GM12878 (cell line): Measurements from ENCODE around the gene SMIM10. TPM values are rescaled to one million over a fixed set of nuclear protein-coding genes. Genes with fewer than 3 reads are reported as not detected.
A peak's percentile ranks its signal among the peaks of the same experiment; 100 is the strongest.
"Not testable (repeated sequence)": the region's sequence is repeated elsewhere in the genome, so short reads cannot be mapped to it uniquely, and the experiment has no call there.

Experiments
- ATAC-seq: fragments of 200-7000 bp; cut with Tn5 transposase; 3 replicates; pipeline ENCODE4 v1.9.1; 2020; ENCODE audit warnings: mild to moderate bottlenecking, moderate library complexity
- Bru-seq: library from RNA; stranded (reverse); fragments of 400-500 nt; gene quantifications from one replicate; lab custom pipeline; 2021; lab: Mats Ljungman, UMichigan
- BruChase-seq, 2 experiments: library from RNA; stranded (reverse); fragments of 400-500 nt; gene quantifications; one replicate each; lab custom pipeline; 2021; lab: Mats Ljungman, UMichigan
- BruUV-seq: library from RNA; stranded (reverse); fragments of 400-500 nt; replicated peaks from 2 replicates; lab custom pipeline; 2021; lab: Mats Ljungman, UMichigan
- CTCF ChIA-PET: fragments of 300-600 bp; sonication (Branson Sonifier 250); formaldehyde crosslinking; extraction: SDS; loops from one replicate; lab custom pipeline; 2021; ENCODE audit warnings: inconsistent platforms; lab: Yijun Ruan, JAX
- POLR2A ChIA-PET: fragments of 350-600 bp; formaldehyde crosslinking; extraction: SDS; loops from one replicate; lab custom pipeline; 2021; ENCODE audit warnings: inconsistent platforms; lab: Charles Lee
- RAD21 ChIA-PET: fragments of 300-600 bp; sonication (Branson Sonifier 250); formaldehyde crosslinking; loops from one replicate; lab custom pipeline; 2023; ENCODE audit warnings: antibody characterized with exemption; ENCODE audit not compliant: unreplicated experiment; lab: Charles Lee
- SMC1A ChIA-PET: fragments of 300-600 bp; sonication (Branson Sonifier 250); formaldehyde crosslinking; loops from one replicate; lab custom pipeline; 2023; ENCODE audit not compliant: unreplicated experiment, uncharacterized antibody; lab: Charles Lee
- DNase-seq: peaks from one replicate; pipeline ENCODE4 v3.0.0-alpha.2; 2011; ENCODE audit warnings: low read depth, low spot score
- FAIRE-seq: peaks from 3 replicates; lab custom pipeline; 2011; peaks lifted over from hg19 to GRCh38; lab: Jason Lieb, UNC
- H2AFZ ChIP-seq: 2 replicates; pipeline ENCODE4 v1.6.0; 2011; ENCODE audit warnings: low read depth, low read length, control low read depth; ENCODE audit not compliant: control insufficient read depth
- H3K27ac ChIP-seq: 2 replicates; pipeline ENCODE4 v1.5.1; 2011; ENCODE audit warnings: control low read depth; ENCODE audit not compliant: control insufficient read depth, insufficient read depth
- H3K27me3 ChIP-seq, 2 experiments: replicated peaks in 1 of 2; 2 replicates each; pipeline versions ENCODE4 v1.6.0 to v1.6.1; 2011; ENCODE audit warnings: low read length in 1 of 2; ENCODE audit not compliant: control insufficient read depth in 2 of 2, insufficient read depth in 2 of 2
- H3K36me3 ChIP-seq, 2 experiments: 2 replicates each; pipeline ENCODE4 v1.5.1; 2011; ENCODE audit warnings: low read length in 1 of 2; ENCODE audit not compliant: control insufficient read depth in 2 of 2, insufficient read depth in 2 of 2
- H3K4me1 ChIP-seq: 2 replicates; pipeline ENCODE4 v1.6.1; 2011; ENCODE audit warnings: mild to moderate bottlenecking, low read length, moderate library complexity, mixed read lengths; ENCODE audit not compliant: control insufficient read depth, insufficient read depth
- H3K4me2 ChIP-seq: 2 replicates; pipeline ENCODE4 v1.6.0; 2011; ENCODE audit warnings: control low read depth; ENCODE audit not compliant: control insufficient read depth, insufficient read depth
- H3K4me3 ChIP-seq: fragments of 200-600 bp; sonication (generic); 2 replicates; pipeline ENCODE4 v1.5.1; 2016
- H3K79me2 ChIP-seq: 2 replicates; pipeline ENCODE4 v1.6.0; 2011; ENCODE audit warnings: low read length; ENCODE audit not compliant: control insufficient read depth, insufficient read depth
- H3K9ac ChIP-seq: 2 replicates; pipeline ENCODE4 v1.8.0; 2011; ENCODE audit warnings: low read length, control low read depth, mixed read lengths; ENCODE audit not compliant: control insufficient read depth, insufficient read depth
- H3K9me3 ChIP-seq: replicated peaks from 3 replicates; pipeline ENCODE4 v1.5.1; 2011; ENCODE audit warnings: mild to moderate bottlenecking, low read length; ENCODE audit not compliant: control insufficient read depth, insufficient read depth
- H4K20me1 ChIP-seq: 2 replicates; pipeline ENCODE4 v1.6.0; 2011; ENCODE audit not compliant: control insufficient read depth, insufficient read depth
- FOXM1 ChIP-seq: IDR thresholded peaks from 2 replicates; pipeline ENCODE4 v1.6.1; 2012; ENCODE audit warnings: low read depth, mild to moderate bottlenecking, inconsistent platforms, low read length, moderate library complexity
- SRF ChIP-seq, 2 experiments: IDR thresholded peaks; 2 replicates each; pipeline ENCODE4 v1.6.1; 2011; ENCODE audit warnings: low read depth in 2 of 2, low read length in 2 of 2, mild to moderate bottlenecking in 1 of 2, moderate library complexity in 1 of 2
- WGBS: methylation state at CpG from one replicate; pipeline ENCODE4 v1.1.6; 2016; ENCODE audit warnings: low lambda C conversion rate; ENCODE audit not compliant: insufficient replicate concordance, insufficient coverage; ENCODE audit errors: missing lambda C conversion rate; 5-methylcytosine and 5-hydroxymethylcytosine counted together
- in situ Hi-C: fragments of 300-500 bp; cut with MboI; formaldehyde crosslinking; loops from 9 replicates; pipeline ENCODE4 v1.14.3; 2018; ENCODE audit warnings: mixed read lengths
- intact Hi-C: fragments of 100-400 bp; cut with micrococcal nuclease; formaldehyde crosslinking; loops from one replicate; pipeline ENCODE4 v1.14.2; 2022; ENCODE audit not compliant: unreplicated experiment
- long read RNA-seq, 2 experiments: library from polyadenylated mRNA; unstranded; transcript quantifications; one replicate each; pipeline ENCODE4 v2.0.0, GENCODE V29; 2019 to 2020
- polyA minus RNA-seq, 3 experiments: library from RNA; depleted of rRNA, polyadenylated mRNA; stranded (reverse); fragments of >200 nt; gene quantifications; 2 replicates each; pipeline ENCODE4 v1.2.3, GENCODE V29; 2011
- polyA plus RNA-seq, 11 experiments: library from polyadenylated mRNA; depleted of rRNA in 4 of 11; unstranded in 6 of 11; stranded (reverse) in 5 of 11; fragments of >200 nt; fragmentation: Nextera tagmentation in 4 of 11; fragmentation: Illumina TruSeq in 1 of 11; extraction: Ambion mirVana in 4 of 11; extraction: Trizol in 1 of 11; gene quantifications; 1 replicate in 1 of 11; 2 replicates in 10 of 11; pipeline versions ENCODE4 v1.2.1 to v1.2.3, GENCODE V29; 2011 to 2016; ENCODE audit warnings: inconsistent platforms in 2 of 11, missing spikeins in 2 of 11, low read depth in 1 of 11
- total RNA-seq, 4 experiments: library from RNA; depleted of rRNA in 3 of 4; stranded (reverse); fragments of >200 nt in 3 of 4; fragmentation: Illumina TruSeq in 1 of 4; extraction: Trizol in 1 of 4; gene quantifications; 2 replicates each; pipeline versions ENCODE4 v1.2.1 to v1.2.3, GENCODE V29; 2013 to 2021

SMIM10 gene
- total RNA-seq (2013; cell fraction: nucleolus; rRNA removed) = not detected in 2 replicates
- total RNA-seq (2014; rRNA removed) (0.06 and 0.27 TPM in 2 replicates), total RNA-seq (2014; rRNA removed; fragmentation: Illumina TruSeq; extraction: Trizol) (0.13 and 0.14 TPM in 2 replicates), total RNA-seq (2021) (0.13 TPM in 1 of 2 replicates, not detected in the other), polyA plus RNA-seq (2011; rRNA removed) (not detected in 2 replicates), polyA plus RNA-seq (2014; fragmentation: Illumina TruSeq; extraction: Trizol) (0.16 and 0.27 TPM in 2 replicates), polyA plus RNA-seq (2014; fragmentation: Nextera tagmentation; extraction: Ambion mirVana) (under 1 TPM in 1 of 2 experiments, not detected in 1; 0.04 TPM), polyA plus RNA-seq (2014; rRNA removed) (0.20 TPM in 1 of 2 replicates, not detected in the other), polyA plus RNA-seq (2016; fragmentation: Nextera tagmentation; extraction: Ambion mirVana) (not detected), polyA minus RNA-seq (2011; rRNA and poly(A)+ RNA removed) (not detected in 2 replicates), Bru-seq, nascent RNA (percentile 20 among the genes with signal in this experiment), BruChase-seq, experiment 1, labeled RNA remaining after a 6-hour chase (percentile 22 among the genes with signal in this experiment), BruChase-seq, experiment 2, labeled RNA remaining after a 2-hour chase (not detected)
- not detected for polyA plus RNA-seq (2011; ENCODE audit: low read depth)
- polyA plus RNA-seq (2011; cell fraction: cytosol; rRNA removed) = not detected in 2 replicates
- polyA plus RNA-seq (2011; cell fraction: nucleus; rRNA removed) = not detected in 2 replicates
- polyA plus RNA-seq (2012) = 0.09 and 0.10 TPM in 2 replicates
- not detected in 2 replicates for polyA minus RNA-seq (2011; cell fraction: cytosol; rRNA and poly(A)+ RNA removed)
- not detected in 2 replicates for polyA minus RNA-seq (2011; cell fraction: nucleus; rRNA and poly(A)+ RNA removed)
- long read RNA-seq, experiment 1 = 0 reads
- long read RNA-seq, experiment 2 = 0 reads

GRCh38 chrX:134990801-134991481, at the start of gene SMIM10:
Gene SMIM10 (plus strand): TSS chrX:134990991. CDS start chrX:134991096, 105 bp downstream.
- Histone ChIP-seq H3K4me3 (no peak within 1 kb of the TSS), H3K79me2 (no peaks in the 10 kb centered on the region), H2AFZ (no peak within 1 kb of the TSS; the same call in 1 of the 2 replicates), H3K27me3 (peaks cover 0 to 3% of the 10 kb centered on the region in 2 experiments; a peak in 1 of 4 replicates), H3K4me2 (peak within 1 kb of the TSS; percentile 48; the same call in 1 of the 2 replicates), H3K36me3 (no peaks in the 10 kb centered on the region), H3K9me3 (no peaks in the 10 kb centered on the region), H3K9ac (no peak within 1 kb of the TSS), H4K20me1 (no peaks in the 10 kb centered on the region), H3K27ac (no peak within 1 kb of the TSS), H3K4me1 (no peaks in the 10 kb centered on the region)
- in situ Hi-C loops (no loop called here), intact Hi-C loops (loop anchor here (10.0 kb wide), 1 partner anchor 506 kb away; no protein-coding TSS in a partner anchor)
- TF ChIP-seq SRF (IDR thresholded peaks at IDR 0.05; ENCODE audit: low read depth in 2 of 2, low read length in 2 of 2) (peak in 1 of 2 experiments; percentile 46; a peak in 1 of 4 replicates), FOXM1 (no peak)
- DNase-seq (no peak), ATAC-seq (peak; percentile 38; the same call in 2 of the 3 replicates), FAIRE-seq (no peak)
- CTCF ChIA-PET = interaction anchor here (0.7 kb wide), 1 partner anchor 15 kb away, joined by 3 read pairs; no protein-coding TSS in a partner anchor
- RAD21 ChIA-PET = no interaction called here
- WGBS = 38% methylated on average over 45 of the region's 45 CpGs
- no TSS peak for BruUV-seq
- POLR2A ChIA-PET = no interaction called here
- SMC1A ChIA-PET = no interaction called here

GRCh38 chrX:134946364-134946763, 44.4 kb upstream of the SMIM10 start:
- H3K27me3 ChIP-seq, H3K9ac ChIP-seq, SMC1A ChIA-PET, H4K20me1 ChIP-seq, H3K36me3 ChIP-seq, in situ Hi-C loops, H2AFZ ChIP-seq, ATAC-seq, BruUV-seq, H3K4me2 ChIP-seq, H3K9me3 ChIP-seq, H3K4me1 ChIP-seq, H3K27ac ChIP-seq, intact Hi-C loops, FAIRE-seq, POLR2A ChIA-PET, H3K4me3 ChIP-seq, CTCF ChIA-PET, H3K79me2 ChIP-seq, DNase-seq, RAD21 ChIA-PET: not testable (repeated sequence)
- 50% methylated on average over 6 of the region's 6 CpGs for WGBS
